OCI-LY1 (cell line): ENCODE results near the gene MRPL22.

Source experiments
- CTCF ChIP-seq: fragments of 200-600 bp; sonication (generic), shearing (Covaris generic); IDR thresholded peaks from 2 replicates; pipeline ENCODE4 v1.5.1; 2017; ENCODE audit warnings: mild to moderate bottlenecking, antibody characterized with exemption, low read length, moderate library complexity, mixed read lengths
- EZH2 ChIP-seq: fragments of 200-600 bp; sonication (generic), shearing (Covaris generic); IDR thresholded peaks from 2 replicates; pipeline ENCODE4 v1.8.0; 2017; ENCODE audit warnings: borderline replicate concordance, mixed run types, mild to moderate bottlenecking, antibody characterized with exemption, low read length, moderate library complexity, mixed read lengths

GRCh38 chr5:154977409-154977808, 36.5 kb downstream of the MRPL22 start:
- TF ChIP-seq EZH2 = no peak
- no peak for TF ChIP-seq CTCF
